Suprapubic skin (tissue), 4 donors: ENCODE data around the gene BAHCC1.
"Not testable (repeated sequence)": the region's sequence is repeated elsewhere in the genome, so short reads cannot be mapped to it uniquely, and the experiment has no call there.

Source experiments
- CTCF ChIP-seq, 2 donors: fragments of 200-600 bp in 1 of 2; fragments of 450-650 bp in 1 of 2; sonication (generic) in 1 of 2; IDR thresholded peaks; one replicate each; pipeline ENCODE4 v1.5.1; 2016 to 2019; ENCODE audit warnings: antibody characterized with exemption in 2 of 2, mild to moderate bottlenecking in 1 of 2, moderate library complexity in 1 of 2
- EP300 ChIP-seq: sonication (generic); formaldehyde crosslinking; IDR thresholded peaks from one replicate; pipeline ENCODE4 v1.6.1; 2017; ENCODE audit warnings: antibody characterized with exemption
- POLR2A ChIP-seq, 2 donors: fragments of 450-650 bp; IDR thresholded peaks; one replicate each; pipeline ENCODE4 v1.6.1; 2017; ENCODE audit warnings: antibody characterized with exemption in 2 of 2, mild to moderate bottlenecking in 2 of 2, moderate library complexity in 2 of 2
- POLR2AphosphoS5 ChIP-seq, 3 donors: sonication (generic); formaldehyde crosslinking; IDR thresholded peaks; one replicate each; pipeline ENCODE4 v1.6.1; 2017; ENCODE audit warnings: antibody characterized with exemption in 3 of 3

GRCh38 chr17:81352056-81352455 lies 43.2 kb upstream of the BAHCC1 start:
- TF ChIP-seq CTCF (IDR thresholded peaks at IDR 0.05); POLR2A (IDR thresholded peaks at IDR 0.05); POLR2AphosphoS5 (IDR thresholded peaks at IDR 0.05); EP300: not testable (repeated sequence)
